Fibroblast of pulmonary artery (primary cell): ENCODE data around the gene CACNG6.
"Not testable (repeated sequence)": the region's sequence is repeated elsewhere in the genome, so short reads cannot be mapped to it uniquely, and the experiment has no call there.

Experiments
- DNase-seq: peaks from one replicate; pipeline ENCODE4 v3.0.0-alpha.2; 2010; ENCODE audit warnings: low read depth
- H3K4me3 ChIP-seq: replicated peaks from 2 replicates; pipeline ENCODE4 v1.5.1; 2011; ENCODE audit warnings: low read depth, mild to moderate bottlenecking, control low read depth, low read length, moderate library complexity
- CTCF ChIP-seq: IDR thresholded peaks from 2 replicates; pipeline ENCODE4 v1.5.1; 2011; ENCODE audit warnings: mild to moderate bottlenecking, control low read depth, low read length, inconsistent platforms; ENCODE audit errors: missing control alignments

CACNG6 gene

DNA sequence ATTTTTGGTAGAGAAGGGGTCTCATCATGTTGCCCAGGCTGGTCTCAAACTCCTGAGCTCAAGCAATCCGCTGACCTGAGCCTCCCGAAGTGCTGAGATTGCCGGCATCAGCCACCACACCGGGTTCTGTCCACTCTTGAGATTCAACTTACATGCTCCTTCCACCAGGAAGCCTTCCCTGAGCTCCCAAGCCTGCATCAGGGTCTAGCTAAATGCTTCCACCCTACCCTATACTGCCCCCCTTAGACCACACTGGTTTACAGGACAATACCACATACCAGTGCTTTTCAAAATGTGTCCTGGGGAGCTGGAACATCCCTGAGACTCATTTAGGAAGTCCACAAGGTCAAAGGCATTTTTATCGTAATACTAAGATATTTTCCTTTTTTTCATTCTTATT is 43.8 kb upstream of the CACNG6 start:
- TF ChIP-seq CTCF, result peak; percentile 36
- DNase-seq, result peak; percentile 36
- no peak overlapping the region for H3K4me3 ChIP-seq

DNA sequence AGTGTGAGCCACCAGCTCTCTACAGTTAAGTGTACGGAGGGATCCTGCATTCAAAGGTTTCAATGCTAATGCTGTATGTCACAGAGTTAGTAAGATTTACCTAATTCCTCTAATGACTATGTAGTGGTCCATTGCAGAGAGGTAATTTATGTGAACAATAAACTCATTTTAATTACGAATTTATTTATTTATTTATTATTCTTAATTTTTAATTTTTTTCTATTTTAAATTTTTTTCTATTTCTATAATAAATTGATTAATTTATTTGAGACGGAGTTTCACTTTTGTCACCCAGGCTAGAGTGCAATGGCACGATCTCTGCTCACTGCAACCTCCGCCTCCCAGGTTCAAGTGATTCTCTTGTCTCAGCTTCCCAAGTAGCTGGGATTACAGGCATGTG is 42.8 kb upstream of the CACNG6 start:
- H3K4me3 ChIP-seq, DNase-seq: not testable (repeated sequence)

- no peak for TF ChIP-seq CTCF
- no peak overlapping the region for H3K4me3 ChIP-seq
- DNase-seq, result no peak
Measured at GRCh38 chr19:53951436-53951835, 40.0 kb upstream of the CACNG6 start.

- no peak overlapping the region for H3K4me3 ChIP-seq
- no peak for DNase-seq
- TF ChIP-seq CTCF, result no peak
Measured at GRCh38 chr19:53951947-53952346, 39.5 kb upstream of the CACNG6 start.

- H3K4me3 ChIP-seq, result no peak overlapping the region
- TF ChIP-seq CTCF, result no peak
- no peak for DNase-seq
Measured at GRCh38 chr19:53953383-53953782, 38.1 kb upstream of the CACNG6 start.

DNA sequence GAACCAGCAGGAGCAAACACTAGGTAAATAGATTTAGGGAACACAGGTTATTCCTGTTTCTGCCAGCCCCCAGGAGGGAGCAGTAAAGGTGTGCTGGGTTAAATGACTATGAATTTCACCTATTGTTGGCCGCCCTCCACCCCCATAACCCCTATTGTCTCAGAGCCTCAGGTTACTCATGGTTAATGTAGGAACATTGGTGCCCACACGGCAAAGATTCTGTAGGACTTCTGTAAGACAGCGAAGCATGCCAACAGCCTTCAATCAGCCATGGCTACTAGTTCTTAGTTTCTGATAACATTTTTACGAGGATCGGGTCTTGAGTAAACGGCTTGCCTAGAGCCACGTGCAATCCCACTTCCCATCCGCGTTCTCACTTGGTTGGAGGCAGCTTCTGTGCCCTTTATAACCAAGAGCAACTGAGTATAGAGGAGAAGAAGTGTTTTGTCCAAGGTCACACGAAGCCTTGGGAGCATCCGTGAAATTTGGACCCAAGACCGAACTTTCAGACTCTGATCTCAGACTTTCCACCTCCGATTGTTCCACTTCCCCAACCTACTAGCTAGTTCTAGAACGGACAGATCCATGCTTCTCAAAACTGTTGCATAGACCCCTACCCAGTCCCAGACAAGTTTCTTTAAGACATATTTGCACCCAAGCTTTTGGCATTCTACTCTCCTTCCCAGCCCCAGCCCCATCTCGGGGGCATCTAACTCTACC is 33.8 kb upstream of the CACNG6 start:
- H3K4me3 ChIP-seq, result no peak overlapping the region
- no peak for DNase-seq
- TF ChIP-seq CTCF, result no peak

GRCh38 chr19:53958168-53958571 is 33.3 kb upstream of the CACNG6 start:
- TF ChIP-seq CTCF, result no peak
- no peak overlapping the region for H3K4me3 ChIP-seq
- DNase-seq, result peak; percentile 44
